Thoracic aorta (tissue), 2 donors: ENCODE data around the gene TFE3. TPM values are rescaled to one million over a fixed set of nuclear protein-coding genes. Genes with fewer than 3 reads are reported as not detected.

ENCODE experiments used
- ATAC-seq: fragments of 150-250 bp; one replicate; pipeline ENCODE4 v1.8.0; 2017; ENCODE audit warnings: low read depth; ENCODE audit not compliant: insufficient number of reproducible peaks, low FRiP score
- DNase-seq: peaks from one replicate; pipeline ENCODE4 v3.0.0-alpha.2; 2020; ENCODE audit warnings: low spot score
- H3K27ac ChIP-seq, 2 donors: fragments of 200-600 bp; sonication (generic); 1 replicate in 1 of 2; 2 replicates in 1 of 2; pipeline ENCODE4 v1.5.1; 2016; ENCODE audit warnings: mild to moderate bottlenecking in 2 of 2, moderate library complexity in 2 of 2
- H3K27me3 ChIP-seq: fragments of 200-600 bp; sonication (generic); replicated peaks from 2 replicates; pipeline ENCODE4 v1.6.0; 2016; ENCODE audit warnings: mild to moderate bottlenecking; ENCODE audit not compliant: insufficient read depth
- H3K36me3 ChIP-seq: fragments of 200-600 bp; sonication (generic); one replicate; pipeline ENCODE4 v1.5.1; 2016
- H3K4me1 ChIP-seq, 2 donors: fragments of 200-600 bp; sonication (generic); 1 replicate in 1 of 2; 2 replicates in 1 of 2; pipeline versions ENCODE4 v1.5.1 to v1.6.0; 2016; ENCODE audit warnings: low read depth in 2 of 2, mild to moderate bottlenecking in 1 of 2; ENCODE audit not compliant: control insufficient read depth in 1 of 2
- H3K4me3 ChIP-seq: fragments of 200-600 bp; sonication (generic); 2 replicates; pipeline ENCODE4 v1.5.1; 2016; ENCODE audit warnings: mild to moderate bottlenecking
- H3K9me3 ChIP-seq: fragments of 200-600 bp; sonication (generic); 2 replicates; pipeline ENCODE4 v1.5.1; 2016
- CTCF ChIP-seq: fragments of 200-600 bp; sonication (generic); IDR thresholded peaks from one replicate; pipeline ENCODE4 v1.5.1; 2019; ENCODE audit warnings: antibody characterized with exemption
- total RNA-seq, 2 donors: library from RNA; depleted of rRNA; stranded (reverse); fragments of >200 nt; gene quantifications; one replicate each; pipeline versions ENCODE4 v1.1.0 to v1.2.3, GENCODE V29; 2016

TFE3 gene
- total RNA-seq, 2 donors from 2014 or later = 83.8 to 106 TPM

- no peak overlapping the region for H3K27ac ChIP-seq
- H3K27me3 ChIP-seq = no peaks in the 10 kb centered on the region
- no peaks in the 10 kb centered on the region for H3K36me3 ChIP-seq
- H3K4me3 ChIP-seq = no peak overlapping the region
- H3K4me1 ChIP-seq = peaks cover 0 to 8% of the 10 kb centered on the region in 2 donors
- ATAC-seq = no peak
- no peak for TF ChIP-seq CTCF
- H3K9me3 ChIP-seq = no peaks in the 10 kb centered on the region
- DNase-seq = no peak
These were observed 27.8 kb upstream of the TFE3 start for GRCh38 chrX:49070988-49071387.

GRCh38 chrX:49069038-49069437, 25.9 kb upstream of the TFE3 start:
- Histone ChIP-seq H3K9me3 (no peaks in the 10 kb centered on the region), H3K36me3 (no peaks in the 10 kb centered on the region), H3K4me1 (peaks cover 0 to 8% of the 10 kb centered on the region in 2 donors), H3K4me3 (no peak overlapping the region), H3K27ac (no peak overlapping the region), H3K27me3 (no peaks in the 10 kb centered on the region)
- TF ChIP-seq CTCF = no peak
- ATAC-seq (no peak), DNase-seq (no peak)

- H3K27me3 ChIP-seq = no peaks in the 10 kb centered on the region
- no peak overlapping the region for H3K4me3 ChIP-seq
- DNase-seq = no peak
- no peak overlapping the region for H3K27ac ChIP-seq
- H3K36me3 ChIP-seq = no peaks in the 10 kb centered on the region
- no peak for TF ChIP-seq CTCF
- no peak for ATAC-seq
- H3K4me1 ChIP-seq = peaks cover 0 to 2% of the 10 kb centered on the region in 2 donors
- H3K9me3 ChIP-seq = no peaks in the 10 kb centered on the region
These were observed 24.3 kb upstream of the TFE3 start for GRCh38 chrX:49067285-49068120.

GRCh38 chrX:49066690-49067089, 23.5 kb upstream of the TFE3 start:
- Histone ChIP-seq H3K4me1 (no peaks in the 10 kb centered on the region), H3K36me3 (no peaks in the 10 kb centered on the region), H3K27me3 (no peaks in the 10 kb centered on the region), H3K4me3 (no peak overlapping the region), H3K9me3 (no peaks in the 10 kb centered on the region), H3K27ac (no peak overlapping the region)
- no peak for DNase-seq
- ATAC-seq = no peak
- no peak for TF ChIP-seq CTCF

GRCh38 chrX:49066278-49066677, 23.1 kb upstream of the TFE3 start:
- no peak overlapping the region for H3K4me3 ChIP-seq
- no peaks in the 10 kb centered on the region for H3K9me3 ChIP-seq

More at GRCh38 chrX:49066278-49066677, 23.1 kb upstream of the TFE3 start:
- no peaks in the 10 kb centered on the region for H3K36me3 ChIP-seq
- no peaks in the 10 kb centered on the region for H3K4me1 ChIP-seq
- no peak for TF ChIP-seq CTCF
- ATAC-seq (no peak), DNase-seq (no peak)
- no peaks in the 10 kb centered on the region for H3K27me3 ChIP-seq
- H3K27ac ChIP-seq = no peak overlapping the region
